Occipital lobe (tissue), 2 donors: ENCODE data around the gene RNF166. TPM values are rescaled to one million over a fixed set of nuclear protein-coding genes. Genes with fewer than 3 reads are reported as not detected.

Source experiments
- DNase-seq: peaks from one replicate; lab custom pipeline; 2025; lab: John Stamatoyannopoulos, UW
- total RNA-seq: library from RNA; depleted of rRNA; stranded (reverse); fragments of >200 nt; gene quantifications from one replicate; pipeline ENCODE4 v1.2.3, GENCODE V29; 2014

RNF166 gene
- total RNA-seq, 1 donor from 2014 or later, result 10.9 TPM

DNA sequence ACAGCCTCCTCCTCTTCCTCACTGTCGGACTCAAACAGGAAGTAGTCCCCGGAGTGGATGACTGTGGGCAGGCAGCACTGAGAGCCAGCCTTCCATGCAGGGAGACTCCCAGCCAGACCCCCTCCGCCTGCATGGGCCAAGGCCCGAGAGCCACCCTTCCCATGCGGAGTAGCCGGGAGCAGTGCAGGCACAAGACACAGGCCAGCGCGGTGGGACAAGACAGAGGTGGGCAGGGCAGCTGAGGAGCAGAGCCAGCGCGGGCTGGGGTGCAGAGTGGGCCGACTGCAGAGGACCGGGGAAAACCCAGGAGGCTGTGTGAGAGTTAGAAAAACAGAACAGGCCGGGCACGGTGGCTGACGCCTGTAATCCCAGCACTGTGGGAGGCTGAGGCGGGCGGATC lies 17.7 kb upstream of the RNF166 start:
- DNase-seq, result no peak

GRCh38 chr16:88723507-88723887 lies 17.3 kb upstream of the RNF166 start:
- no peak for DNase-seq

DNA sequence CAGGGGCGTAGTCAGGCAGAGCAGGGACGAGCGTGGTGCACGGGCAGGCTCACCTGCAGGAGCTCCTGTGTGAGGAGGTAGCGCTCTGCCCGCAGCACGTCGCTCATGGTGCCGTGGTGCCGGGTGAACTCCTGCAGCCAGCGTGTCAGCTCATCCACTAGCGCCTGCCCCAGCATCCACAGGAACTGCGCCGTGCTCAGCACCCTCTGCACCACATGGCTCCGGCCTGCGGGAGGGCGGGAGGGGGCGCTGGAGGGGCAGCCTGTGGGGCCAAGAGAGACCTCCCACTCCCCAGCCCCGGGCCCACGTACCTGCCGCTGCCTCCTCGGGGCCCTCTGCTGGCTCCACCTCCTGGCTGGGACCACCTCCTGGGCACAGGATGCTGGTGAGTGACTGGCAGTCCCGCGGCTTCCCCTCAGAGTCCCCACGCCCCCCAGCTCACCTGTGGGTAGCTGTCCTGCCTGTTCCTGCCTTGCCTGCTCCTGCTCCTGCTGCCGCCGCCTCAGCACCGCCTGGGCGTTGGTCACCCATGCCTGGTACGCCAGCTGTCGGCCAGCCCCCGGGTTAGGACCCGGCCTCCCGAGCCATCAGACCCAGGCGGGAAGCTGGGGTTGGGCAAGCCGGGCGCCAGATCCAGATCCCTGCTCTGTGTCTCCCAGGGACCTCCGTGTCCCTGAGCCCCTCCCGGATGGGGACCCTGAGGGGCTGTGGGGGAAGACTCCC lies 16.7 kb upstream of the RNF166 start:
- no peak for DNase-seq

DNA sequence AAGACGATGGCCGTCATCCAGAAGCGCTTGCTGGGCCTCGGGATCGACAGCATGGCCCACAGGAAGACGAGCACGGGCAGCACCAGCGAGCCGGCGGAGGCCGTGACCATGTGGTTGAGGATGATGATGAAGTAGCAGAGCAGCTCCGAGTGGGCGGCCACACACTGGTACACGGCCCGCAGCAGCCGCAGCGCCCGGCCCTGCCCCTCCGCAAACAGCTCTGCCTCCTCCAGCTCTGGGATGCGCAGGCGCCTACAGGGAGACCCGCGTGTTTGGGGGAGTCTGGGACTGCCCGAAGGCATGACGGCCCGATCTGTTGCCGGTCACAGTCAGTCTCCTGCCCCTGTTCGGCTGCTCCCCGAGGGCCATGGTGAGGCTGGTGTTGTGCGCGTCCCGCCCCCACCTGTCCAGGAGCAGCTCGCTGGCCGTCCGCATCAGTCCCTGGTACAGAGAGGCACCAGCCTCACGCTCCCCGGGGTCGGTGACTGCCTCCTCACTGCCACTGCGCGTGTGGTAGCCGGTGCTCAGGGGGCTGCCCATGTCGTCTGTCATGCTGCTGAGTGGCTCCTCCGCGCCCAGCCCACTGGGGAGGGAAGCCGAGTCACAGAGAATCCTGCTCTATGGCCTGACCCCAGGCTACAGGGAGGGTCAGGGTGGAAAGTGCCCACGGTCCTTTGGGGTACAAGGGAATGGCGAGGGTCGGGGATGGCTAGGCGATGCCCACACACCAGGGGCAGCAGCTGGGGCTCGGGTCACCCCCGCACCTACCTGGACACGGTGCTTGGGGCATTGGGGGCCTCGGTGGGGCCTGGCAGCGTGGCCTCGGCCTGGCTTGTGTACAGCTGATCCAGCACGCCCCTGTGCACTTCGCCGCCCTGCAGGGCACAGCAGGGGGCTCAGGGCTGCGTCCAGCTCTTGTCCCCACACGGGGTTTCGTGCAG lies 15.9 kb upstream of the RNF166 start:
- DNase-seq, result no peak

- DNase-seq, result no peak
Measured at GRCh38 chr16:88721236-88721635, 15.0 kb upstream of the RNF166 start.

DNA sequence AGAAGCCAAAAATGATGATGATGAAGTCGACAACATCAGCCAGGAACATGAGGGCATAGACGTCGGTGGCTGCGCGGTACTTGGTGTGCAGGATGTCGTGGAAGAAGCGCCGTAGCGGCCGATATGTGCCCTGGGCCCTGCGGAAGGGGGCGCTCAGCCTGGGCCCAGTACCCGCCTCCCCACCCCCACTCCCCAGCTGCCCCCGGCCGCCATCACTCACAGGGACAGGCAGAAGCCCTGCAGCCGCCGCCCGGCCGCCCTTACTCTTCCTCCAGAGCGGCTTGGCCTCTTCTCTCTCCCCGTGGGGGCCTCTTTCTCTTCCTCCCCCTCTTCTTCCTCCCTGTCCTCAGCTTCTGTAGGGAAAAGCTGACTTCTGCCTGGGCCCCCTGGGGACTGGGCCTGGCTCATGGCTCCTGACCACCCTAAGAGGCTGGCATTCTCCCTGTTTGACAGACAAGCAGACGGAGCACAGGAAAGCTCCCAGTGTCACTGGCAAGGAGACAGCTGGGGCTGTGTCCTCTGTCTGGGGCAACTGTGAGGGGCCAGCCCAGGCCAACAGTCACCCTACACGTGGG lies 14.3 kb upstream of the RNF166 start:
- DNase-seq, result no peak

GRCh38 chr16:88719933-88720296 lies 13.7 kb upstream of the RNF166 start:
- no peak for DNase-seq

DNA sequence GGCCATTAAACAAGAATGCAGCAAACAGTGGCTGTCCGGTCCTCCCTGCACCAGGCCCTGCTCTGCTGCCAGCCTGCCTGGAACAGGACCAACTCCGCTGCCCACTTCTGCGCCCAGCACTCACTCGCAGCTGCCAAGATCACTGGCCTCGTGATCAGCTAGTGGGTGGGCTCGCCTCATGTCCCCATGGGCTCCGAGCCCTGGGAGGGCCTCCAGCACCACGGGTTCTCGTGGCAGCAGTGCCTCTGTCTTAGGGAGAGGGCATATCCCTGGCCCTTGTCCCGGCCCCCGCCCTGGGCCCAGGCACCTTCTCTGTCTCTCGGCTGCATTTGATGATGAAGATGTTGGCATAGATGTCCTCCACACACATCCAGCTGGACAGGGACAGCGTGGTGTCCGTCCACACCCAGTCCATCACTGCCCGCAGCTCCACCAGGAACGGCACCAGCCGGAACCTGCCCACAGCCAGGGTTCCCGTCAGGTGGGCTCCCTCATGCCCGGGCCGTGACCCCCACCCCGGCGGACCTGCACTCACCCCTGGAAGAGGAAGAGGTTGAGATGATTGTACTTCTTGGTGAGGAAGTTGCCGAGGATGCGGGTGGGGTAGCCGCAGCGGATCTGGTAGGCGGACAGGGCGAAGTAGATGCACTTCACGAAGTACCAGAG lies 13.2 kb upstream of the RNF166 start:
- peak; percentile 62 for DNase-seq

DNA sequence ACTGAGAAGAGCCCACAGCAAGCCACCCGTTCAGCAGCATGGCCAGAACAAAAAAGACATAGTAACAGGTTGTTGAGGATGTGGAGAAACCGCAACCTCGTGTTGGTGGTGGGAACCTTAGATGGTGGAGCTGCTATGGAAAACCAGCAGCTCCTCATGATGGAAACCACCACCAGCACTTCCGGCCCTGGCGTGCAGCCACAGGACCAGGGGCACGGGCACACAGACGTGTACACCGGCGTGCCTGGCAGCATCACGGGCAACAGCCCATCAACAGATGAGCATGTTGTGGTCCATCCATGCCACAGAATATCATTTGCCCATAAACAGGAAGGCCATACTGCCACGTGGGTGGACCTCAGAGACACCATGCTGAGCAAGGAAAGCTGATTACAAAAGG lies 12.0 kb upstream of the RNF166 start:
- no peak for DNase-seq

- no peak for DNase-seq
Measured at GRCh38 chr16:88716601-88717001, 10.4 kb upstream of the RNF166 start.

GRCh38 chr16:88716201-88716600 lies 10.0 kb upstream of the RNF166 start:
- no peak for DNase-seq

- DNase-seq, result no peak
Measured at GRCh38 chr16:88715312-88716190, 9.3 kb upstream of the RNF166 start.

DNA sequence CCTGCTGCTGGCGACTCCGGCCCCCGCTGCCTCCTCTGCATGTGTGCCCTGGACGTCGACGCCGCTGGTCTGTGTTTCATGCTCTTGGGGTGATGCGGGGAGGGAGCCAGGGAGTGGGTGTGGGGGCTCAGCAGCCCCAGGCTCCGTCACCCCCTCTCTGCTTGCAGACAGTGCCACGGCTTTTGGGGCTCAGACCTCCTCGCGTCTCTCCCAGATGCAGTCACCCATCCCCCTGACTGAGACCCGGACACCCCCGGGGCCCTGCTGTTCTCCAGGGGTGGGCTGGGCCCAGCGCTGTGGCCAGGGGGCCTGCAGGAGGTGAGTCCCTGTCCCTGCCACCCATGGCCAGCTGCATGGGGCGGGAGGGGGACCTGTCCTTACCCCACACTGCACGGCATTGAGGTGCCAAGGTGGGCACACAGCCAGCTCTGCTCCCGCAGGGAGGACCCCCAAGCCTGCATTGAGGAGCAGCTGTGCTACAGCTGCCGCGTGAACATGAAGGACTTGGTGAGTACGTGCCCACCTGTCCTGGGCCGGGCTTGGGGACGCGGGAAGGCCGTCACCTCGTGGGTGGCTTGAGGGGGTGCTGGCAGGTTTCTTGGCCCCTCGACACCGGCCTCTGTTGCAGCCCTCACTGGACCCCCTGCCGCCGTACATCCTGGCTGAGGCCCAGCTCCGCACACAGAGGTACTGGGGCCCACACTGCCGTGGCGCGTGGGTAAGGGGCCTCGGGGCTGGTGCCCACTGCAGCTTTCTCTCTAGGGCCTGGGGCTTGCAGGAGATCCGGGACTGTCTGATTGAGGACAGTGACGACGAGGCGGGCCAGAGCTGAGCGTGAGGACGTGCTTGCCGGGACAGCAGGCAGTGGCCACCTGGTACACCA lies 8.5 kb upstream of the RNF166 start:
- no peak for DNase-seq

GRCh38 chr16:88713568-88714419 lies 7.6 kb upstream of the RNF166 start:
- DNase-seq, result no peak

DNA sequence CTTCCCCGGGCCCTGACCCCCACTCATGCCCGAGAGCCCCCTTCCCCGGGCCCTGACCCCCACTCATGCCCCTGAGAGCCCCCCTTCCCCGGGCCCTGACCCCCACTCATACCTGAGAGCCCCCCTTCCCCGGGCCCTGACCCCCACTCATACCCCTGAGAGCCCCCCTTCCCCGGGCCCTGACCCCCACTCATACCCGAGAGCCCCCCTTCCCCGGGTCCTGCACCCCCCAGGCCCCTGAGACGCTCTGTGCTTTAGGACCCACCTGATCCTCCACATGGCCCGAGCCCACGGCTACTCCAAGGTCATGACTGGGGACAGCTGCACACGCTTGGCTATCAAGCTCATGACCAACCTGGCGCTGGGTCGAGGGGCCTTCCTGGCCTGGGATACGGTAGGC lies 6.8 kb upstream of the RNF166 start:
- DNase-seq, result no peak

DNA sequence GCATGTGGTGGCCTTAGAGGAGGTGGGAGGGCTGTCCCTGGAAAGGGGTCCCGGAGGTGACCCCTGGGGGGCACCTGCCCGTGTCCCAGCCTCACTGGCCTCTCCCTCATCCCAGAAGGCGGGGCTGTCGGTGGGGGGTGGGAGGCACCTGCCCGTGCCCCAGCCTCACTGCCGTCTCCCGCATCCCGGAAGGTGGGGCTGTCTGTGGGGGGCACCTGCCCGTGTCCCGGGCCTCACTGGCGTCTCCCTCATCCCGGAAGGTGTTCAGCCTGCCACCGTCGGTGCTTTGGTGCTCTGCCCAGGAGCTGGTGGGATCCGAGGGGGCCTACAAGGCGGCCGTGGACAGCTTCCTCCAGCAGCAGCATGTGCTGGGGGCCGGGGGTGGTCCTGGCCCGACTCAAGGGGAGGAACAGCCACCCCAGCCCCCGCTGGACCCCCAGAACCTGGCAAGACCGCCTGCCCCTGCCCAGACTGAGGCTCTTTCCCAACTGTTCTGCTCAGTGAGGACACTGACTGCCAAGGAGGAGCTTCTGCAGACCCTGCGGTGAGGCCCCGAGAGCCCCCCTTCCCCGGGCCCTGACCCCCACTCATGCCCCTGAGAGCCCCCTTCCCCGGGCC lies 6.3 kb upstream of the RNF166 start:
- no peak for DNase-seq

DNA sequence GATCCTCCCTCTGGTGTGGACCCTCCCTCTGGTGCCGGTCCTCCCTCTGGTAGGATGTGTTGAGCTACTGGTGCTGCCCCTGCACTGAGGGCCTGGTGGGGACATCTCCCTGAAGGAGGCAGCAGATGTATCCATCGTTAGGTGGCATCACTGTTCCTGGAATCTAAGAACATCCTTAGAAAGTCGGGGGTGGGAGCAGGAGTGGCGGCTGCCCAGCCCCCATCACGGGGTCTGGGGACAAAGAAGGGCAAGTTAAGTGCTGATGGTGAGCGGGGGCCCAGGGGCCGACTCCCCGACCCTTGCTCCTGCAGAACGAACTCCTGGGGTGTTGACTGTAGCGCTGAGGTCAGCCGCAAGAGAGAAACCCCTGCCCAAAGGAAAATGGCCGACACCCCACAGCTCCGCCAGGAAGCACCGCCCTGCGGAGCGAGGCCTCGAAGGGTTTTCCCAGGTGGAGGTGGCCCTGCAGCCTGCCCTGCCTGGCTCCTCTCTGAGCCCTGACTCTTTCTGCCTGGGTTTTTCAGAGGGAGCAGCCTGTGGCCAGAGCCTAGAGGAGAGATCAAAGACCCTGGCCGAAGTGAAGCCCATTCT lies 5.6 kb upstream of the RNF166 start:
- DNase-seq, result no peak

GRCh38 chr16:88710556-88710955 lies 4.3 kb upstream of the RNF166 start:
- DNase-seq, result no peak
